Astrocyte of the spinal cord (primary cell): ENCODE measurements around the gene CCDC148.

Experiments used
- DNase-seq: peaks from one replicate; pipeline ENCODE4 v3.0.0; 2011; ENCODE audit warnings: low read depth, low spot score
- H3K4me3 ChIP-seq: 2 replicates; pipeline ENCODE4 v1.5.1; 2011; ENCODE audit warnings: low read depth, mild to moderate bottlenecking, low read length, moderate library complexity
- in situ Hi-C: cut with HindIII; loops from 2 replicates; pipeline ENCODE4 v1.10.0; 2017; ENCODE audit warnings: low sequenced_read_pairs
- TF ChIP-seq, protein P1 (sequence below): IDR thresholded peaks from 2 replicates; pipeline ENCODE4 v1.5.1; 2012; ENCODE audit warnings: low read depth, mild to moderate bottlenecking, low read length, inconsistent platforms

CCDC148 gene

DNA sequence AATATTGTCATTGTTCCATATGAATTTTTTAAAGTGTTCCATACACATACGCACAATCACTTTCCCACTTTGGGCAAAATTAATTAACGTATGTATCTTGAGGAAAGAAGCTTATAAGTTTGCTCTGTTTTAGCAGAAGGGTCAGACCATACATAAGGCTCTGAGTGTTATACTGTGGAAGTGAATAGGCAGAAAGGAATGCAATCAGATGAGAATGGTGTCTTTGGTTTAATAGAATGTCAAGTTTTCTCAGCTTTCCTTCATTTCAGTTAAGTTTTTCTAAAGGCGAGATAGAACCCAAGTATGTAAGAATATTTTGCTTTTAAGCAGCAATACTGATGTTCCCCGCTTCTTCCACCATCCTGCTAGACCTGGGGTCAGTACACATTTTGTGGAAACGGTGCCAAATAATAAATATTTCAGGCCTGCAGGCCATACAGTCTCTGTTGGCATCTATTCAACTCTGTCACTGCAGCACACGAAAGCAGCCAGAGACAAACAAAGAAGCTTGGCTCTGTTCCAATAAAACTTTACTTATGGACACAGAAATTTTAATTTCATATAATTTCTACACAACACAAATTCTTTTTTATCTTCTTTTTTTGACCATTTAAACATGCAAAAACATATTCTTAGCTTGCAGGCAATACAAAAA is 254.3 kb downstream of the CCDC148 start:
- TF ChIP-seq, protein P1, sequence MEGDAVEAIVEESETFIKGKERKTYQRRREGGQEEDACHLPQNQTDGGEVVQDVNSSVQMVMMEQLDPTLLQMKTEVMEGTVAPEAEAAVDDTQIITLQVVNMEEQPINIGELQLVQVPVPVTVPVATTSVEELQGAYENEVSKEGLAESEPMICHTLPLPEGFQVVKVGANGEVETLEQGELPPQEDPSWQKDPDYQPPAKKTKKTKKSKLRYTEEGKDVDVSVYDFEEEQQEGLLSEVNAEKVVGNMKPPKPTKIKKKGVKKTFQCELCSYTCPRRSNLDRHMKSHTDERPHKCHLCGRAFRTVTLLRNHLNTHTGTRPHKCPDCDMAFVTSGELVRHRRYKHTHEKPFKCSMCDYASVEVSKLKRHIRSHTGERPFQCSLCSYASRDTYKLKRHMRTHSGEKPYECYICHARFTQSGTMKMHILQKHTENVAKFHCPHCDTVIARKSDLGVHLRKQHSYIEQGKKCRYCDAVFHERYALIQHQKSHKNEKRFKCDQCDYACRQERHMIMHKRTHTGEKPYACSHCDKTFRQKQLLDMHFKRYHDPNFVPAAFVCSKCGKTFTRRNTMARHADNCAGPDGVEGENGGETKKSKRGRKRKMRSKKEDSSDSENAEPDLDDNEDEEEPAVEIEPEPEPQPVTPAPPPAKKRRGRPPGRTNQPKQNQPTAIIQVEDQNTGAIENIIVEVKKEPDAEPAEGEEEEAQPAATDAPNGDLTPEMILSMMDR: no peak
- in situ Hi-C loops: no loop called here
- peak; percentile 54 for DNase-seq
- H3K4me3 ChIP-seq: no peak overlapping the region

GRCh38 chr2:158199928-158200650 is 256.5 kb downstream of the CCDC148 start:
- in situ Hi-C loops: no loop called here
- TF ChIP-seq, protein P1: no peak
- no peak for DNase-seq
- no peak overlapping the region for H3K4me3 ChIP-seq

- TF ChIP-seq, protein P1: no peak
- H3K4me3 ChIP-seq: no peak overlapping the region
- in situ Hi-C loops: no loop called here
- DNase-seq: no peak
Measured at GRCh38 chr2:158197940-158198339, 258.6 kb downstream of the CCDC148 start.

DNA sequence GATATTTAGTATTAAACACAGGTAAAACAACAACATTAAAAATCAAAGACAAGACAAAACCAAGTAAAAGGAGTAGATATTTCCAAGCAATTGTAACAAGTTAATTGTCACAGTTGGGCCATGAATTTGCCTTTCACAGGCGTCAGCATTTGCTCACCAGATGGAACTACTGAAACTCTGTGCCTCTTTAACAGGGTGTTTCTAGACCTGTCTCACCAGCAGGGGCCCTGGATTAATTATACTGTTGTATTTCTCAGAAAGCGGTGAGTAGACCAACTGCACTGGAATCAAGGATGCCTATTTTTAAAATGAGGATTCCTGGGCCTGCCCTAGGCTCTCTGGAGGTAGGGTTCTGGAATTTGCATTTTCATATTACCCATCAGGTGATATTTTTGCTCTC is 262.3 kb downstream of the CCDC148 start:
- in situ Hi-C loops: no loop called here
- TF ChIP-seq, protein P1: no peak
- DNase-seq: no peak
- H3K4me3 ChIP-seq: no peak overlapping the region

- in situ Hi-C loops: no loop called here
- H3K4me3 ChIP-seq: no peak overlapping the region
- DNase-seq: no peak
- TF ChIP-seq, protein P1: no peak
Measured at GRCh38 chr2:158192515-158193443, 263.8 kb downstream of the CCDC148 start.
